Vagina (tissue), 2 donors: ENCODE results near the gene GALR1.

Source experiments
- POLR2AphosphoS5 ChIP-seq, 2 donors: sonication (generic); formaldehyde crosslinking; IDR thresholded peaks; one replicate each; pipeline ENCODE4 v1.9.0; 2017; ENCODE audit warnings: antibody characterized with exemption in 2 of 2, mild to moderate bottlenecking in 2 of 2, low read depth in 1 of 2; ENCODE audit not compliant: insufficient read depth in 1 of 2
- TF ChIP-seq, protein P1 (sequence below), 3 experiments: fragments of 450-650 bp in 2 of 3; fragments of 200-600 bp in 1 of 3; sonication (generic) in 1 of 3; IDR thresholded peaks; one replicate each; pipeline ENCODE4 v1.5.1; 2017 to 2019; ENCODE audit warnings: antibody characterized with exemption in 3 of 3, mild to moderate bottlenecking in 2 of 3, moderate library complexity in 2 of 3

DNA sequence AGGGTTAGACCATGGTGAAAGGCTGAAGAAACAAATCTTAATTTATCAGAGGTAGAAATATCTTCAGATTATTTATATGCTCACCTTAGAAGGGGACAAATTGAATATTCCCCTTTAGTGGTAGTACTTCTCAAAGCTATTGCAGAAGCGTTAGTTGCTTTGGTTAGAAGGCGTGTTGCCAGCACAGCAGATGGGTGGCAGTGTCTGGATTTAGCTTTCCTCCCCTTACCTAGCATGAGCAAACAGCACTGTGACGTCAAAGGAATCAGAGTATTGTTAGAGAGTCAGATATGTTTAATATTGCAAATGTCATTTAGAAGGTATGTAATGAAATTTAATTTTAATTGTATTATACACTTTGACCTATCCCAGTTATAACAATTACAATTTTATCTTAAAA, 27.2 kb upstream of the GALR1 start:
- TF ChIP-seq, protein P1, sequence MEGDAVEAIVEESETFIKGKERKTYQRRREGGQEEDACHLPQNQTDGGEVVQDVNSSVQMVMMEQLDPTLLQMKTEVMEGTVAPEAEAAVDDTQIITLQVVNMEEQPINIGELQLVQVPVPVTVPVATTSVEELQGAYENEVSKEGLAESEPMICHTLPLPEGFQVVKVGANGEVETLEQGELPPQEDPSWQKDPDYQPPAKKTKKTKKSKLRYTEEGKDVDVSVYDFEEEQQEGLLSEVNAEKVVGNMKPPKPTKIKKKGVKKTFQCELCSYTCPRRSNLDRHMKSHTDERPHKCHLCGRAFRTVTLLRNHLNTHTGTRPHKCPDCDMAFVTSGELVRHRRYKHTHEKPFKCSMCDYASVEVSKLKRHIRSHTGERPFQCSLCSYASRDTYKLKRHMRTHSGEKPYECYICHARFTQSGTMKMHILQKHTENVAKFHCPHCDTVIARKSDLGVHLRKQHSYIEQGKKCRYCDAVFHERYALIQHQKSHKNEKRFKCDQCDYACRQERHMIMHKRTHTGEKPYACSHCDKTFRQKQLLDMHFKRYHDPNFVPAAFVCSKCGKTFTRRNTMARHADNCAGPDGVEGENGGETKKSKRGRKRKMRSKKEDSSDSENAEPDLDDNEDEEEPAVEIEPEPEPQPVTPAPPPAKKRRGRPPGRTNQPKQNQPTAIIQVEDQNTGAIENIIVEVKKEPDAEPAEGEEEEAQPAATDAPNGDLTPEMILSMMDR (IDR thresholded peaks at IDR 0.05) = no peak
- no peak for TF ChIP-seq POLR2AphosphoS5 (IDR thresholded peaks at IDR 0.05; ENCODE audit: insufficient read depth in 1 of 2, low read depth in 1 of 2)
